HCT116 (cell line): ENCODE data around the gene TAS2R60.

Experiments used
- CEBPB ChIP-seq: IDR thresholded peaks from 2 replicates; pipeline ENCODE4 v1.6.1; 2012; ENCODE audit warnings: low read depth
- CTCF ChIP-seq, 3 experiments: fragments of 200-600 bp in 1 of 3; sonication (generic) in 1 of 3; IDR thresholded peaks in 2 of 3; conservative IDR thresholded peaks in 1 of 3; 2 replicates each; pipeline ENCODE4 v1.5.1; 2012 to 2017; ENCODE audit warnings: low read depth in 2 of 3, low read length in 2 of 3, antibody characterized with exemption in 1 of 3, borderline replicate concordance in 1 of 3, control low read depth in 1 of 3, mild to moderate bottlenecking in 1 of 3, mixed read lengths in 1 of 3, mixed run types in 1 of 3, moderate library complexity in 1 of 3; ENCODE audit not compliant: insufficient read depth in 1 of 3
- EZH2 ChIP-seq: fragments of 200-600 bp; sonication (generic); IDR thresholded peaks from 2 replicates; pipeline ENCODE4 v1.6.1; 2017; ENCODE audit warnings: antibody characterized with exemption, mixed run types
- EZH2phosphoT487 ChIP-seq: fragments of 200-600 bp; IDR thresholded peaks from 2 replicates; pipeline ENCODE4 v1.6.1; 2018; ENCODE audit warnings: antibody characterized with exemption, borderline replicate concordance
- POLR2A ChIP-seq: IDR thresholded peaks from 2 replicates; pipeline ENCODE4 v1.7.0; 2011; ENCODE audit warnings: borderline replicate concordance; ENCODE audit not compliant: insufficient read depth, insufficient read length; ENCODE audit errors: extremely low read depth
- POLR2AphosphoS5 ChIP-seq: IDR thresholded peaks from 2 replicates; pipeline ENCODE4 v1.6.1; 2011; ENCODE audit warnings: mild to moderate bottlenecking, low read depth, low read length, moderate library complexity
- REST ChIP-seq: IDR thresholded peaks from 2 replicates; pipeline ENCODE4 v1.6.1; 2012; ENCODE audit warnings: low read depth
- SP1 ChIP-seq: IDR thresholded peaks from 2 replicates; pipeline ENCODE4 v1.6.1; 2012; ENCODE audit warnings: low read depth
- TCF7L2 ChIP-seq: IDR thresholded peaks from 2 replicates; pipeline ENCODE4 v1.7.0; 2011; ENCODE audit warnings: borderline replicate concordance, inconsistent platforms; ENCODE audit not compliant: insufficient read depth, insufficient read length; ENCODE audit errors: extremely low read depth

- TF ChIP-seq REST (no peak), TCF7L2 (no peak), POLR2AphosphoS5 (no peak), POLR2A (no peak), SP1 (no peak), EZH2 (no peak), CTCF (IDR thresholded peaks at IDR 0.05 in 2 of 3, conservative IDR thresholded peaks at IDR 0.05 in 1 of 3; ENCODE audit: borderline replicate concordance in 1 of 3, insufficient read depth in 1 of 3, low read depth in 2 of 3, low read length in 2 of 3) (no peak), EZH2phosphoT487 (no peak), CEBPB (no peak)
These were observed 20.7 kb downstream of the TAS2R60 start for GRCh38 chr7:143463957-143464356.
